ENCODE data around the gene ETFB.
A peak's percentile ranks its signal among the peaks of the same experiment; 100 is the strongest.
"Not testable (repeated sequence)": the region's sequence is repeated elsewhere in the genome, so short reads cannot be mapped to it uniquely, and the experiment has no call there.

Gene ETFB

DNA sequence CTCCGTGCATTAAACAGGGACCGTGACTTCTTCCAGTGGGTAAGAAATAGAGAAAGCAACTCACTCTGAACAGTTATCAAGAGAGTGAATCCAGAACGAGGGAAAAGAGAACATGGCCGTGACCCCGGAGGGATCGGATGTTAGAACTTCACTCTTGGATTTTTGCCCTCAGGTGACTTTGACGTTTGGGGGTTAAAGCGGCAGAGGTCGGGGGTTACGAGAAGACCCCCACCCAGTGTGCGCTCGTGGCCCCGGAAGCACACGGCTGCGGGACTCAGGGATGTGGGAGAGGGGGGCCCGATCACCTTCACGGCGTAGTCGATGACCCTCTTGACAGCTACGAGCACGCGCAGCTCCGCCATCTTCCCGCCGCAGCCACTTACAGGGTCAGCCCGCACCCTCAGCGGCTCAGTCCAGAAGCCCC is at the start of gene ETFB:
TSS of gene ETFB (minus strand) at position 424 of the 424 bp plus-strand sequence. CDS start at position 362, 62 bp downstream.
- no peak for DNase-seq

GRCh38 chr19:51415187-51415586 is 49.0 kb upstream of the ETFB start:
- DNase-seq = no peak

- DNase-seq = no peak
These were observed 45.0 kb upstream of the ETFB start for GRCh38 chr19:51410950-51411748.

DNA sequence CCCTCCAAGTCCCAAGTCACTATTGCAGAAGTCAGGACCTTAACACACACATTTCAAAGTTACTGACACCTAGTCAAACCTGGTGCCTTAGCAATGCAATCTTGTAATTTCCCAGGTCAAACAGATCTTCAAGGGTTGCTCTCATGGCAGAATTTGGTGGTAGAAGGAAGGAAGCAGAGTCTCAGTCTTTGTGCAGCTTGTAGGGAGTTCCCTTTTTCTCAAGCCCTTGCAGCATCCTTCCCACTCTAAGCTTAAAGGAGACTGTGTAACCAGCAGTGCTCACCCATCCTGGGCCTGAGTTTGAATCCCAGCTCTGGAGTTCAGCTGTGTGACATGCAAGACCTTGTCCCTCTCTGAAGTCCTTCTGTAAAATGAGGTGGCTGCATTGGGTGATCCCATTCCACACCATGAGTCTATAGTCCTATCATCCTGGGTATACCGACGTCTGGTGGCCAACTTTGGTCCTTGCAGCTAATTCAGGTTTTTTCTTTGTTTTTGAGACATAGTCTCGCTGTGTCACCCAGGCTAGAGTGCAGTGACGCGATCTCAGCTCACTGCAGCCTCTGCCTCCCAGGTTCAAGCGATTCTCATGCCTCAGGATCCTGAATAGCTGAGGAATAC is 41.4 kb upstream of the ETFB start:
- DNase-seq = peak; percentile 10

- DNase-seq = no peak
These were observed 35.9 kb upstream of the ETFB start for GRCh38 chr19:51402117-51402516.

DNA sequence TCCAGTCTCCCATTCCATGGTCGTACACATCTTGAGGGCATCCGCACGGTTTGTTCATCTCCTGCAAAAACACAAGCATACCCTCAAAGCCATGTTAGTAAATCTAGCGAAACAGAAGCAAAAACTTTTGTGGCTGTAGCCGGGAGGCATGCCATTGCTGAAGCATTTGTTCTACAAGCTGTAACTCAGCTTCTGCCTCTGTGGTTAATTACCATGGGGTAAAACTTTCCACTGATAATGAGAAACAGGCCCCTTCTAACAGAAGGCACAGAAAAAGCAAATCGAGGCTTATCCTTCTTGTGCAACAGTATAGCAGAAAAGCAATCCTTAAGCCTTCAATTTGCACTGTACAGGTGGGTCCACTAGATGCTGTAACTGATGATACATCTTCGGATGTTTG is 33.7 kb upstream of the ETFB start:
- DNase-seq = not testable (repeated sequence)

DNA sequence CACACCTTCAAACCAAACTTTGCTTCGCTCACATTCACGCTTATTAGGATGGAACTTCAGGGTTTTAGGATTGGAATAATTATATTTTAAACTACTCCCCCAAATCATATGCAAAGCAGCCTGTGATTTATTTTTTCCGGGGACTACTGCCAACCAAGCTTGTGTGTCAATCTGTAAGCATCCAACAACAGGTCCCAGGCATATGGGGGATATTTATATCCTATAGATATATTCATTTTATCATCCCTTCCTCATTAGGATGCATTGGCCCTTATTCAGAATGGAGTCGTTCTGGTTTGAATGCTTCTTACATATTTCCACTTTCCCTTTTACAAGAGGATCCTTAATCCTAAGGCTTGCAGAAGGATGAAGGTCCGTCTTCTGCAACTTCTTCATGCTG is 33.0 kb upstream of the ETFB start:
- no peak for DNase-seq

DNA sequence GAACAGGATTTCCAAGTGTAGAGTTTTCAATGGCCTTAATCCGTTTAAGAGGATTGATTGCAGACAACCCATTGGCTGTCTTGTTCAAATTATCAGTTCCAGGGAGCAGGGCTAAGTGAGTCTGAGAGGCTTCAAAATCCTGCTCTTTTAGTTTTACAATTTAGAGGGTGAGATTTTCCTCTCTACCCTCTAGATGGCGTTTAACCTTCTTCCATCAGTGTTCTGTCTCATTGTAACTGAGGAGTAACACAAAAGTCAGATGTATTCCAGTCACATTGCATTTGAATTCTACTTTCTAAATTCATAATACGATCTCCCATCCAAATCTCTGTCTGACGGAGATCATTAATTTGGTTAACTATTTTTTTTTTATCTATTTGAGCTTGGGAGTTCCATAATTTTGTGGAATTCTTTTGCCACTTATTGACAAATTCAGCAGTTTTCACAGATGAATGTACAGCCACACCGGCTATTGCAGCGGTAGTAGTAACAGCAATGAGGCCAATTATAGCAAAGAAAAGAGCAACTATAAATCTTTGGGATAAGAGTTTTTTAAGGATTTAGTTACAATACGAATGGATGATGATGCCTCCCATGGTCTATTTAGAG is 32.0 kb upstream of the ETFB start:
- DNase-seq = no peak

GRCh38 chr19:51397453-51397852 is 31.3 kb upstream of the ETFB start:
- not testable (repeated sequence) for DNase-seq

DNA sequence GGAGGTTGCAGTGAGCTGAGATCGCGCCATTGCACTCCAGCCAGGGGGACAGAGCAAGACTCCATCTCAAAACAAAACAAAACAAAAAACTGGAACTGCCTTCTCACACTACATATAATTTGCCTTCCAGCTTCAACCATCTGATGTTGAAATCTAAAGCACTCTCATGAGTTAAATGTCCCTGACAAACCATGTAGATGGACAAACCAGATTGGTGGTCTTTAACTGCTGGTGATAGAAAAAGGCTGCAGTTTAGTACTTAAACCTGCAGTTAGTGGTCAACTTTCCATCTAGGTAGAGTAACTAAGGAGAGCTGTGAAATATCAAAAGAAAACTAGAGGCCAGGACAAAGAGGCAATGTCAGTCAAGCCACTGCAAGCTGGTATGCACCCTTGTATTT is 30.0 kb upstream of the ETFB start:
- no peak for DNase-seq

- DNase-seq = peak; percentile 80
These were observed 28.1 kb upstream of the ETFB start for GRCh38 chr19:51394050-51394836.

GRCh38 chr19:51392701-51393100 is 26.5 kb upstream of the ETFB start:
- DNase-seq = no peak

GRCh38 chr19:51391073-51391611 is 25.0 kb upstream of the ETFB start:
- DNase-seq = no peak

GRCh38 chr19:51389143-51389542 is 23.0 kb upstream of the ETFB start:
- no peak for DNase-seq

GRCh38 chr19:51387924-51388389 is 21.8 kb upstream of the ETFB start, which contains the start of gene LIM2:
Gene LIM2 (minus strand): TSS chr19:51387974. CDS start chr19:51387443, 531 bp downstream.
- no peak for DNase-seq

DNA sequence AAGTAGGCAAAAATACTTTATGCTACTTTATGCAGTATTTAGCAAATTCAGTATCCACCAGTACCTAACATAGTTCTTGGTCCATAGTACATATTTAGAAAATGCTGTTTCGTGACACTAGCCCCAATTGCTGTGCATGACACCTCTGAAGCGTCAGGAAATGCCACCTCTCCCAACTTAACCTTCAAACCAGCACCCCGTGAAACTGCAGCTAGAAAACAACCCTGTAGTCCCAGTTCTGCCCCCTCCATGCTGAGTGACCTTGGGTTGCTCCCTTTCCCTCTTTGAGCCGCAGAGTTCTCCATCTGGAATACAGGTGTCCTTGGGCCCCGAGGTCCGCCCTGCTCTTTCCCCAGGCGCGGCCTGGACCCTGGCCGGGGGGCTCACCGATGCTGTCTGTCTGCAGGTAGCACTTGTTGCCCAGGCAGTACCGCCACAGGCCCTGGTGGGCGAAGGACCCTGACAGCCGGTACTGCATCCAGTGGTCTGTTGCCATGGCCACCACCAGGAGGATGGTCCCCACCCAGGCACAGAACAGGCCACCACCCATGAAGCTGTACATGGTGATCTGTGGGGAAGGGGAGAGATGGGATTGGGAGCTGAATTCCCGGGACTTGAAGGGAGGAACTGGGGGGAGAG is 20.8 kb upstream of the ETFB start:
- no peak for DNase-seq

DNA sequence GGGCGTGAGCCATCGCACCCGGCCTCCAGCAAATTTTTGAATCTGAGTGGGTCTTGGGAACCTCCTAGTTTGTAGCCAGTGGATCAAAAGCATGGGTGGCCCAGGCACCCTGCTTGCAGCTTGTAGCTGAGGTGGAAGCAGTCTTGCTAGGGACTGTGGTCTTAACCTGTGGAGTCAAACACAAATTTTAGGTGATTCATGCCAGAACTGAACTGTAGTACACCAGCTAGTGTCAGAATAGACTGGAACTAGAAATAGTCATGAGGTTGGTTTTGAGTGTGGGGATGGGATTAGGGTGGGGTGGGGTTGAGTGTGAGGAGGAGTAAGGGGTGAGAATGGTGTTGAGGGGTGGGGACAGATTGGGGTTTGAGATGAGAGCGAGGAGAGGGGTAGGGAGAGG is 15.8 kb upstream of the ETFB start:
- DNase-seq = no peak

- no peak for DNase-seq
These were observed 14.2 kb upstream of the ETFB start for GRCh38 chr19:51380379-51380778.

- no peak for DNase-seq
These were observed 11.2 kb upstream of the ETFB start for GRCh38 chr19:51377422-51377821.

GRCh38 chr19:51375504-51376221 is 9.5 kb upstream of the ETFB start:
- DNase-seq = no peak

Measured in stimulated activated CD4-positive, alpha-beta T cell treated with anti-CD3 and anti-CD28 coated beads, Interleukin-4, amount 100 ng/mL, for 1 hour (primary cell).